ENCODE data around the gene FGF11.
"Not testable (repeated sequence)": the region's sequence is repeated elsewhere in the genome, so short reads cannot be mapped to it uniquely, and the experiment has no call there.

Gene FGF11

DNA sequence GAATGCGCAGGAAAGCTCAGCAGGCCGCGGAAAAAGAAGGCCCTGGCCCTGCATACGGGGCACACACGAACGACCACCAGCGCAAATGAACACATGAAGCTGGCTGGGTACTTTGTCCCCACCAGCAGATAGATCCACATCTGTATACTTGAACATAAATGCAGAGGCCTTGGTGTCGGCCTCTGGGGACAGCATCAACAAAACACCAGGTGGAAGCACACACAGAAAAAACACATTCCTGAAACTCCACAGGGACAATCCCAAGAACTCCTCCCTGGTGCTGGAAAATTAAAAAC is 40.7 kb downstream of the FGF11 start:
- DNase-seq (ENCODE audit: low spot score), result no peak

GRCh38 chr17:7481275-7481674 is 42.0 kb downstream of the FGF11 start, which contains the start of gene SLC35G6:
SLC35G6 (plus strand) TSS chr17:7481446; CDS start chr17:7481517, 71 bp downstream.
- not testable (repeated sequence) for DNase-seq (ENCODE audit: low spot score)

DNA sequence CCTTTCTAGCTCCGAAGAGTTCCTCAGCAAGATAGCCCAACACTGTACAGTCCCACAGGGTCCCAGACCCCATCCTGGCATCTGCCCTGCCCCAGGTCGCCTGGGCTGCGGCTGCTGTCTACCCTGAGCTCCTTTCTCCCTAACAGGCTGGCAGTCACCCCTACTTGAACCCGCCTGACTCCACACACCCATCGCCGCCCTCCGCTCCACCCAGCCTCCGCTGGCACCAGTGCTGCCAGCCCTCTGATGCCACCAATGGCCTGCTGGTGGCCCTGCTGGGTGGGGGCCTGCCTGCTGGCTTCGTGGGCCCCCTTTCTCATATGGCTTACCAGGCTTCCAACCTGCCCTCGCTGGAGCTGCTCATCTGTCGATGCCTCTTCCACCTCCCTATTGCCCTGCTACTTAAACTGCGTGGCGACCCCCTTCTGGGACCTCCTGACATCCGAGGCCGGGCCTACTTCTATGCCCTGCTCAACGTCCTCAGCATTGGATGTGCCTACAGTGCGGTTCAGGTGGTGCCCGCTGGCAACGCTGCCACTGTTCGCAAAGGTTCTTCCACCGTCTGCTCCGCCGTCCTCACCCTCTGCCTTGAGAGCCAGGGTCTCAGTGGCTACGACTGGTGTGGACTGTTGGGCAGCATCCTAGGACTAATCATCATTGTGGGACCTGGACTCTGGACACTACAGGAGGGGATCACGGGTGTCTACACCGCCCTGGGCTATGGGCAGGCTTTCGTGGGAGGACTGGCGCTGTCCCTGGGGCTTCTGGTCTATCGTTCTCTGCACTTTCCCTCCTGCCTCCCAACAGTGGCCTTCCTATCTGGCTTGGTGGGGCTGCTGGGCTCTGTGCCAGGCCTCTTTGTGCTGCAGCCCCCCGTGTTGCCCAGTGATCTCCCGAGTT is 42.8 kb downstream of the FGF11 start:
- DNase-seq (ENCODE audit: low spot score), result not testable (repeated sequence)

- not testable (repeated sequence) for DNase-seq (ENCODE audit: low spot score)
Observed at GRCh38 chr17:7482742-7483088, 43.4 kb downstream of the FGF11 start.

- DNase-seq (ENCODE audit: low spot score), result peak; percentile 92
Observed at GRCh38 chr17:7483255-7484066, 44.1 kb downstream of the FGF11 start.

GRCh38 chr17:7484067-7484918 is 45.0 kb downstream of the FGF11 start, which contains the start of gene POLR2A:
POLR2A (plus strand) TSS chr17:7484366.
- peak; percentile 98 for DNase-seq (ENCODE audit: low spot score)

- DNase-seq (ENCODE audit: low spot score), result peak; percentile 17
Observed at GRCh38 chr17:7484919-7485377, 45.6 kb downstream of the FGF11 start.

- DNase-seq (ENCODE audit: low spot score), result no peak
Observed at GRCh38 chr17:7486181-7486580, 46.9 kb downstream of the FGF11 start.

DNA sequence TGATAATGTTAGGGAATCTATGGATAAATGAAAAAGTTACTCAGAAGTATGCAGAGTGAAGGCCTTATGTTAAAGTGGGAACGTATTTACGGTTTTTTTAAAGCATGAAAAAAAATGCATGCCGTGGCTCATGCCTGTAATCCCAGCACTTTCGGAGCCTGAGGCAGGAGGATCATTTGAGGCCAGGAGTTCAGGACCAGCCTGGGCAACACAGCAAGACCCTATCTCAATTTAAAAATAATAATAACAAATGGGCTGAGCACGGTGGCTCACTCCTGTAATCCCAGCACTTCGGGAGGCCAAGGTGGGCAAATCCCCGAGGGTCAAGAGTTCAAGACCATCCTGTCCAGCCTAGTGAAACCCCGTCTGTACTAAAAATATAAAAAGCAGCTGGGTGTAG is 50.8 kb downstream of the FGF11 start:
- no peak for DNase-seq (ENCODE audit: low spot score)

- no peak for DNase-seq (ENCODE audit: low spot score)
Observed at GRCh38 chr17:7491583-7491982, 52.3 kb downstream of the FGF11 start.

- DNase-seq (ENCODE audit: low spot score), result no peak
Observed at GRCh38 chr17:7493941-7494340, 54.6 kb downstream of the FGF11 start.

Data from CD4-positive, alpha-beta T cell treated with Interleukin-15 for 4 hours (primary cell).